ENCODE data around the gene HTR4.
"Not testable (repeated sequence)": the region's sequence is repeated elsewhere in the genome, so short reads cannot be mapped to it uniquely, and the experiment has no call there.

HTR4 gene

GRCh38 chr5:148468746-148469145, 185.6 kb downstream of the HTR4 start:
- DNase-seq: not testable (repeated sequence)

DNA sequence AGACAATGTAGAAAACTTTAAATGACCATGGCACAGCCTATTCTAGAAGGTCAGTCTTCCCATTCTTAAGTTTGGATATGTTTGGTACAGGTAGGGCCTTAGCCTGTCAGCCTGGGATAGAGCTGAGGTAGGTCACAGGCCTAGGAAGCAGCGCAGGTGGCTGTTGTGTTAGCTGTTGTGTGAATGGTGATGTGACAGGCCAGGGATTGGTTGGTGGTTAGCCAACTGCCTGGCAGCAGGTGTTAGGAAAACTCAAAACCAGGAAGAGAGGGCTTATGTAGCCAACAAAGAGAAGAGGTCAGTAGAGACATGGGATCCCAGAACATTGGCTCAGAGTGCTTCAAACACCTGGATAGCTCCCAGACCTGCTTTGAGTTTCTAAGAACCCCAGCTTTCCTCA, 186.4 kb downstream of the HTR4 start:
- no peak for DNase-seq

DNA sequence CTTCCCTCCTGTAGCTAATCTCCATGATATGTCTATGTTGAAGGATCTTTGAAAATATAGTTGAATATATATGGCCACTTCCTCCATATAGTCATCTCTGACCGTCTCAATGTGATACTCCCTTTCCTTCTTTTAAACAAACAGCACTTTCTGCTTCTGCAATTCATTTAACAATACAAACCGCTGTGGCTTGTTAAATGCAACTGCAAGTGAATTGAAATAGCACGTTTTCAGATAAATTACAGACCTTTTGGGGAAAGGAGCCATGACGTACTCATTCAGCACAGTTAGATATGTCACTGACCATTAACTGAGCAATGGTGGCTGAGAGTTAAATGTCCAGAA, 188.1 kb downstream of the HTR4 start:
- DNase-seq: no peak

DNA sequence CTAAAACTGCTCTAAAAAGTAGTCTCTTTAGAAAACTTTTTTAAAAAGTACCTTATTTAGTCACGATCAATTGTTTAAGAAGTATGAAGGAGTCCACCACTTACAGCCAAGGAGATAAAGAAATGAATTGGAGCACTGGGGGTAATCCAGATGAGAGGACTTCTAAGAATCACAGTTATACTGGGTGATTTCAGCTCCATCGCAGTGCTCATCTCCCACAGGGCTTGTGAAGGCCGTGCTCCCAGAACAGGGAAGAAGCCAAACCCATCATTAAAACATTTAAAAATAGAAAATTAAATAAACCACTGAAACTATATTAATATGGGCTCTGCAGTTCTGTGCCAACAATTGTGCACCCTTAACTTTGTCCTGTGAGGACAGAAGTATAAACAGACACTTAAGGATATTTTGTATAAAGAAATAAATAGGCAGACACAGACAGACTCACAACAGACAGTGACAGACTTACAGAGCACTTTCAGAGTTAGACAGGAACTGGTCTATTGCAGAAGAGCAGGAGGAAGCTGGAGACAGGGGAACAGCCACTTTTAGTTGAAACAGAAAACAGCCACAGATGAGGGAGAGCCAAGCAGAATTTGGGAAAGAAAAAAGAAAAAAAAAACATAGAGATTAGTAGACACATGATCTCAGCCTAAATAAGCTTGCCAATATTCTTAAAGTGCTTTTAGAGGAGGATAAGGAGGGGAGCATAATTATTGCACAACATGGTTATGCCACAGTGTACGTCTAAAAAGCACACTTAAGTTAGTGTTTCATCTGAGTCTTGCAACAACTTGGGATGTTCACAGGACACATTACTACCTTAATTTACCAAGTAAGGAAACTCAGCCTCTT, 188.7 kb downstream of the HTR4 start:
- DNase-seq: no peak

GRCh38 chr5:148459669-148460068, 194.7 kb downstream of the HTR4 start:
- no peak for DNase-seq

DNA sequence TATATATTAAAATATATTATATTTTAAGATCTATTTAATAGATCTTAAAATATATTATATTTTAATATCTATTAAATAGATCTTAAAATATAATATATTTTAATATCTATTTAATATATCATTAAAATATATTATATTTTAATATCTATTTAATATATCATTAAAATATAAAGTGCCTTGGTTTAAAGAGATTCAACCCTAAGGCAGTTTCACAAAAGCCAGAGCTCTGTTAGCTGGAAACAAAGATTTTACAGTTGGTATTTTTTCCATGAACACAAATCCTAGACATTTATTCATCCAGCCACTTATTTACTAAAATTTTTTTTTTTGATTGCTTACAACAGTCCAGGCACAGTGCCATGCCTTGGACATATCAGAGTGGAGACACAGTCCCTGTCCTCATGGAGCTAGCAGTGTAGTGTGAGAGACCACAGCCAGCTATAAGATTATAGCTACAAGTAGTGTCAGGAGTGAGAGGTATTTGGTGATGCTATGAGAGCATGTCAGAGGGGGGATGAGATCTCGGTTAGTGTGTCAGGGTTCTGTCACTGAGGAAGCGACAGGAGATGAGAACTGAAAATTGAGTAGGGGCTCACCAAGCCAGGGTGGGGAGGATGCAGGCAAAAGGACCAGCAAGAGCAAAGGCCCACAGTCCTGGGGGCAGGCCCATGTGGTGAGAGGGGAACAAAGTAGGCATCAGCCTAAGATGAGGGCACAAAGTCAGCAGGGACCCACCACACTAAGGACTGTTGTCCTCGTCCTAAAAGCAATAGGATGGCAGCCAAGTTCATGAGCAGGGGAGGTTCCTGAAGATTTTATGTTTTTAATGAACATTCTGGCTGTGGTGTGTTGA, 196.1 kb downstream of the HTR4 start:
- no peak for DNase-seq

GRCh38 chr5:148457183-148457620, 197.1 kb downstream of the HTR4 start:
- DNase-seq: peak in 1 of 2 donors; percentile 21

- no peak for DNase-seq
Measured at GRCh38 chr5:148455185-148455584, 199.1 kb downstream of the HTR4 start.

DNA sequence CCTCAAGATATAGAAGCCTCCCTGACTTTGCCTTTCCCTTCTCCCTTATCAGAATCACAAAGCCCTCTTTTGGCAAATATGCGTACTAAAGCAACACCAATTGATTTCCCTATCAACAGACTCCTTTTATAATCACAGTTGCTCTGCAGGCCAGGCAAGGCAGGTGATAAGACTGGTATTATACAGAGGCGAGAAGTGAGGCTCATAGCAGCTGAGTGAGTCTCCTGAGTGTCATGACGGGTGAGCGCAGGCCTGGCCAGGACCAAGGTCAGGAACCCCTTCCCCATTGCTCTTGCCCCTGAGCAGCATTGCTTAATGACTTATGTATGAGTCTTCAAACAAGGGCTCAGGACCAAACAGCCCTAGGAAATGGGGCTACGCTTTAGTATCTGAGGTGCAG, 199.8 kb downstream of the HTR4 start:
- no peak for DNase-seq

- no peak for DNase-seq
Measured at GRCh38 chr5:148452499-148453193, 201.7 kb downstream of the HTR4 start.

GRCh38 chr5:148446611-148447010, 207.7 kb downstream of the HTR4 start:
- DNase-seq: no peak

GRCh38 chr5:148445578-148445977, 208.7 kb downstream of the HTR4 start:
- DNase-seq: no peak

DNA sequence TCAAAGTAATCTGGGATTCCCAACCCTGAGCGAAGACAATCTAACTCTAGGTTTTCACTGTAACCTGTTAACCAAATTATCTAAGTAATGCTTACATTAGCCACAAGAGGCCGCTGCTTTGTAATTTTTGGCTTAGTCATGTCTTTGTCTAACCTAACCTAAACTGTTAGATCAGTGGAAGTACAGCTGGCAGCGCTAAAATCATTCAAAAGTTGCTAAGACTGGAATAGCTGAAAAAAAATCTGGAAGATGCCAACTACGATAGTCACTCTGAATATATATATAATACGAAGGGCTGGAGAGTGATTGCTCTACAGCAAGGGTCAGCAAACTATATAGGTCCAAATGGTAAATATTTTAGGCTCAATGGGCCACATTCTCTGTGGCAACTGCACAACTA, 210.3 kb downstream of the HTR4 start:
- DNase-seq: peak; percentile 26 to 59

DNA sequence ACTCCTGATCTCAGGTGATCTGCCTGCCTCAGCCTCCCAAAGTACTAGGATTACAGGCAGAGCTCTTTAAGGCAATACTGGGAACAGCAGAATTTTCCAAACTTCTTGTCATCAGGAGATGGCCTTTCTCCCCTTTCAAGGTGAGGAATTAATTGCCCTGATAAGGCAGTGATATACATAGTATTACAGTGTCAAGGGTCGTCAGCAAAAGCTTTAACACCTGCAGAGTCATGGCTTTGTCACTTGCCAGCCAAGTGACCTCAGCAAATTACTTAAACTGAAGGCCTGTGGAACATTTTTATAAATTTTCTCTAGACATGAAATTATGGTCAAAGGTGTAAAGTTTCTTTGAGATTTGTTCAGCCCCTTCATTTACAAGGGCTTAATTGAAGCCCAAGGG, 211.1 kb downstream of the HTR4 start:
- DNase-seq: no peak

DNA sequence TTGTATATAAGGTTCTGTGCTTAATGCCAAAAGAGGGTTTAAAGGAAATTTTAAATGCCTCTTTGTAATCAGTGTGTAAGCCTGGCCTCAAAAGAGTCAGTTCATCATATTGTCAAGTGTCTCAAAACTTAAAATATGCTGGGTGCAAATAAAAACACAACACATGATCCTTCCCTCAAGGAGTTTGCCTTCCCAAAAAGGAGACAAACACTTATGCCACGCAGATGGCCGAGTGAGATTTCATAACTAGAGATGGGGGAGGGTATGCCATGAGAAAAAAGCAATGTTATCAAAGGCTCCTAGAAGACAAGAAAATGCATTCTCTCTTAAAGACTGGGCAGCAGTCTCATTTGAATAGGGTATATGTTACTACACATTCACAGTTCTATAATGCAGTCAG, 215.4 kb downstream of the HTR4 start:
- DNase-seq: no peak

GRCh38 chr5:148437249-148437648, 217.1 kb downstream of the HTR4 start:
- DNase-seq: no peak

GRCh38 chr5:148436029-148436428, 218.3 kb downstream of the HTR4 start:
- DNase-seq: no peak

DNA sequence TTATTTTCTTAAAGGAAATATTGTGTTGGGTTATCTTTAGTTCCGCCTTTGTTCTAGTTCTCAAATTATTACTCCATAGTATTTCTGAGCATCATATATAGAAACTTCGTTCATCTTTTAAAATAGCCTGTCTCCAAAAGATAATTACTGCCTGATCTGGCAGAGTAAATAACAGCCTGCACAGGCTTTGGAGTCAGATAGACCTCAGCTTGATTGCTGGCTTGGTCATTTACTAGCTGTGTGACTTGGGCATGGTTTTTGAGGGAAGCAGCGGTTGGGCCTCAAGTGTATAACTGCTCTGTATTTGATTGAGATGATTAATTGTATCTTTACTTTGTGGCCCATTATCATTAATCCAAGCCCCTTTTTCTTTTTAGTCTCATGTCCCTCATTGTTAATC, 220.5 kb downstream of the HTR4 start:
- no peak for DNase-seq
